ENCODE results near the gene RAB33B. TPM values are rescaled to one million over a fixed set of nuclear protein-coding genes. Genes with fewer than 3 reads are reported as not detected.

The RAB33B gene
- total and polyA plus RNA-seq, 2 of the 8 experiments (the other 6 are each of a cell fraction or from before 2014, with no cell fraction given), result 4.2 to 8.7 TPM

GRCh38 chr4:139410312-139410711, 43.6 kb upstream of the RAB33B start (continued):
- no peak for TF ChIP-seq CHD7 (IDR thresholded peaks at IDR 0.05; ENCODE audit: insufficient replicate concordance, low read length)
- no peak for TF ChIP-seq TBP (IDR thresholded peaks at IDR 0.05; ENCODE audit: low read depth, low read length)
- TF ChIP-seq MAFK (IDR thresholded peaks at IDR 0.05; ENCODE audit: low read depth, low read length), result no peak
- no peak for TF ChIP-seq TAF7 (optimal IDR thresholded peaks at IDR 0.05; ENCODE audit: borderline replicate concordance, low read depth, low read length)
- no peak for TF ChIP-seq SP2 (IDR thresholded peaks at IDR 0.05; ENCODE audit: low read length)
- TF ChIP-seq BRCA1 (IDR thresholded peaks at IDR 0.05; ENCODE audit: low read depth, low read length), result no peak
- TF ChIP-seq GABPA (IDR thresholded peaks at IDR 0.05; ENCODE audit: borderline replicate concordance, insufficient read depth, low read length), result no peak
- TF ChIP-seq POU5F1 (IDR thresholded peaks at IDR 0.05; ENCODE audit: low read depth, low read length), result no peak
- no peak for TF ChIP-seq BCL11A (IDR thresholded peaks at IDR 0.05; ENCODE audit: low read depth in 2 of 2, low read length in 2 of 2)
- no peak for TF ChIP-seq SP1 (IDR thresholded peaks at IDR 0.05; ENCODE audit: low read depth, low read length)
